ENCODE data around the gene RPP25.
"Not testable (repeated sequence)": the region's sequence is repeated elsewhere in the genome, so short reads cannot be mapped to it uniquely, and the experiment has no call there.

RPP25 gene

DNA sequence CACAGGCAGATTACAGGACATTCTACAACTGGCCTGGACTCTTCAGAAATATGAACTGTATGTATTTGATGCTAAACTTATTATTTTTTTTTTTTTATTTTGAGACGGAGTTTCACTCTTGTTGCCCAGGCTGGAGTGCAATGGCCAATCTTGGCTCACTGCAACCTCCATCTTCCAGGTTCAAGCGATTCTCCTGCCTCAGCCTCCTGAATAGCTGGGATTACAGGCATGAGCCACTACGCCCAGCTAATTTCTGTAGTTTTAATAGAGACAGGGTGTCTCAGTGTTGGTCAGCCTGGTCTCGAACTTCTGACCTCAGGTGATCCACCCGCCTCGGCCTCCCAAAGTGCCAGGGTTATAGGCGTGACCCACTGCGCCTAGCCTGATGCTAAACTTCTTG, 42.8 kb downstream of the RPP25 start:
- not testable (repeated sequence) for DNase-seq

GRCh38 chr15:74913041-74913440, 43.5 kb downstream of the RPP25 start:
- no peak for DNase-seq

DNA sequence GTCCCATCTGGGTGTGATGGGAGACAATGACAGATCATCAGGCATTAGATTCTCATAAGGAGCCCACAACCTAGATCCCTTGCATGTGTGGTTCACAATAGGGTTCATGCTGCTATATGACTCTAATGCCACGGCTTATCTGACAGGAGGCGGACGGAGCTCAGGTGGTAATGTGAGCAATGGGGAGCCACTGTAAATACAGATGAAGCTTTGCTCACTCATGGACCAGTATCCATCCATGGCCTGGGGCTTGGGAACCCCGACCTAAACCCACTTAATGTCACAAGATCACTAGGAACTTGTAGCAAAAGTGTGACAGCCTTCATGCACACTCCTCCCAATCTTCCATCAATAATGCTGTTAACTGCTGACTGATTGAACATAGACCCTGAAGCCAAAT, 47.9 kb downstream of the RPP25 start:
- no peak for DNase-seq

GRCh38 chr15:74907163-74907870, 49.3 kb downstream of the RPP25 start:
- DNase-seq, result no peak

- DNase-seq, result peak; percentile 92
Observed at GRCh38 chr15:74906450-74907162, 50.0 kb downstream of the RPP25 start, which contains the start of gene FAM219B. FAM219B (minus strand) TSS chr15:74906851; CDS start chr15:74906800, 51 bp downstream.

GRCh38 chr15:74906067-74906449, 50.5 kb downstream of the RPP25 start:
- no peak for DNase-seq

Measured in left hindlimb (tissue), 1 donor.